Measurements from ENCODE around the gene TCEANC2.
A peak's percentile ranks its signal among the peaks of the same experiment; 100 is the strongest.
"Not testable (repeated sequence)": the region's sequence is repeated elsewhere in the genome, so short reads cannot be mapped to it uniquely, and the experiment has no call there.

The TCEANC2 gene

GRCh38 chr1:54028306-54029251 lies 24.8 kb upstream of the TCEANC2 start:
- DNase-seq, result no peak

DNA sequence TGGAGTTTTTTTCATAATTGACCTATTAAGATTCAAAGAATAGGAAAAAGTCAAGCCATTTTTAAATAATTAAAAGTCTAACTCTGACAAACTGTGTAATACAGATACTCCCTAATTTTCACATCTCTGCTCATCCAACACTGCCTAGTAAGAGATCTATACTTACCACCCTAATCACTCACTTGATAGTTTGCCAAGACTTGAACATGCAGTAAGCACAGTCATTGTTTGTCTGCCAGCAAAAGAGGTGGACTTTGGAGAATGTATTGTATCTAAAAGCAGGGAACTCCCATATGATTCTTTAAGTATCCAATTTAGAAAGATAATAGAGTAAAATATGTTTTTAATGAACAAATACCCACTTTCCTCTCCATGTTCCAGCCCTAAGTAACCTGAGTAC lies 15.9 kb upstream of the TCEANC2 start:
- no peak for DNase-seq

- no peak for DNase-seq
Observed at GRCh38 chr1:54041806-54042205, 11.6 kb upstream of the TCEANC2 start.

GRCh38 chr1:54045496-54045895 lies 7.9 kb upstream of the TCEANC2 start:
- DNase-seq, result no peak

- DNase-seq, result no peak
Observed at GRCh38 chr1:54046671-54047383, 6.6 kb upstream of the TCEANC2 start.

GRCh38 chr1:54047384-54048305 lies 5.8 kb upstream of the TCEANC2 start:
- no peak for DNase-seq

DNA sequence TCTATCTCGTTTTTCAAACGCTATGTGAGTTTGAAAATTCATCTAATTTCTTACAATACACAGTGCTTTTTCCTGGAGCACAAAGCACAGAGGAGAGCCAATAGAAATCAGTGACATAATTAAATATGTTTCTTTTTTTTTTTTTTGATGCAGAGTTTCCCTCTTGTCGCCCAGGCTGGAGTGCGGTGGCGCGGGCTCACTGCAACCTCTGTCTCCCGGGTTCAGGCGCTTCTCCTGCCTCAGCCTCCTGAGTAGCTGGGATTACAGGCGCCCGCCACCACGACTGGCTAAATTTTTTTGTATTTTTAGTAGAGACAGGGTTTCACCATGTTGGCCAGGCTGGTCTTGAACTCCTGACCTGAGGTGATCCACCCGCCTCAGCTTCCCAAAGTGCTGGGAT lies 3.0 kb upstream of the TCEANC2 start:
- DNase-seq, result not testable (repeated sequence)

- no peak for DNase-seq
Observed at GRCh38 chr1:54051933-54052430, 1.4 kb upstream of the TCEANC2 start.

DNA sequence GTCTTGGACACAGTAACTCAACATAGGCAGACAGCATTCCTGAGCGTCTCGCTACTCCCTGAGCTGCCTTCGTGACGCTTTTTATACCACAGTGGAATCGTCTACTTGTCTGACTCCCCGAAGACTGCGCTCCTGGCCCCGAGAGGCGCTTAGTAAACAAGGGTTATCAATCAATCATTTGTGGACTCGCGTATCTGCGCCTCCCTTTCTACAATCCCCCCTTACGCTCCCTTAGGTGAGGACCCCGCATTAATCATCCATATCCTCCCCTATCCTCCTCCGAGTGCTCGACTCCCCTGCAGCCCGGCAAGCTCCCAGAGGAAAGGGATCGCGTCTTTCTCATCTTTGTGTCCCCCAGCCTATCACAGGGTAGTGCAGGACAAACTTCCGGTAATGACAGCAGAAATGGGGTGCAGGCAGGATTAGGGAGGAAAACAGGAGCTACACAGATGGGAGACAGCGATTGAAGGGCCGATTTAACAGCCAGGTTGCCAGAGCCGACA lies 926 bp upstream of the TCEANC2 start:
- DNase-seq, result peak; percentile 69

- no peak for DNase-seq
Observed at GRCh38 chr1:54053745-54054437, 483 bp downstream of the TCEANC2 start.

DNA sequence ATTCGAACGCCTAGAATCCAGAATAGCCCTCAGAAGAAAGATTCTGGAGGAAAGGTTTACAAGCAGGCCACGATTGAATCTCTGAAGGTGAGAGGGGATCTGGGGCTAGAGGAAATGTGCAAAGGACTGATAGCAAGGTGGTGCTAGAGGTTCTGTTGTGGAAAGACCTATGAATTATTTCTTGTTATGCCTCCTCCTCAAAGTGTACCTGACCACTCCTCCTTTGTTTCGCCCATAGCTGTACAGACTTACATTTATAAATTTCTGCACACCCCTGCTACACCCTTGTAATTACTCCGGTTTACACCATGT lies 986 bp downstream of the TCEANC2 start:
- DNase-seq, result no peak

DNA sequence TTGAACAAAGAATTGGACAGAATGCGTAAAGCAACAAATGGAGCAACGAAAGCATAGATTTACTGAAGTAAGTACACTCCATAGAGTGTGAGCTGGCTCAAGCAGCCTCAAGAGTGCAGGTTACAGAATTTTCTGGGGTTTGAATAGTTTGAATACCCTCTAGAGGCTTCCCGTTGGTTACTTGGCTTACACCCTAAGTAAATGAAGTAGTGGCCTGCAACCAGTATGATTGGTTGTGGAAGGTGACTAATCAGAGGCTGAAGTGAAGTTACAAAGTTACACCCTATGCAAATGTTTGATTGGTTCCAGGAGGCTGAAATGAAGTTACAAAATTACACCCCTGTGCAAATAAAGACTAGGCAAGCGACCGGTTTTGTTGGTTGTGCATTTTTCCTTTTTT lies 10.9 kb downstream of the TCEANC2 start:
- no peak for DNase-seq

DNA sequence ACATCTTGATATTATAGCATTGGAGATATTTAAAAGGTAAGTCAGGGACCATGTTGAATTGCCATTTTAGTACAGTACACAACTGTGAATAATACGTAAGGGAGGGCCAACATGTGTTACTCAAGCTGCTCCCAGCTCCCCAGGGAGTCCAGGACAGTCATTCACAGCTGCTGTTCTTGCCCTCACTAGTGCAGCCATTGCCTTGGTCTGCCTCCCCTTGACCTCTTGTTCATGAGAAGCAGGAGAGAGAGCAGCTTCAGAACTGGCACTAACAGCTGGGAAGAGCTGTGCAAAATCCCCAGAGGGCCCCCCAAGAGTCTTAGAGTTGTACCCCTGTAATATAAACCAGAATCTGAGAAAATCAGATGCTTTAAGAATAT lies 16.4 kb downstream of the TCEANC2 start:
- peak; percentile 94 for DNase-seq

- peak; percentile 94 for DNase-seq
Observed at GRCh38 chr1:54070171-54070837, 16.9 kb downstream of the TCEANC2 start.

- DNase-seq, result no peak
Observed at GRCh38 chr1:54077359-54077758, 24.0 kb downstream of the TCEANC2 start.

DNA sequence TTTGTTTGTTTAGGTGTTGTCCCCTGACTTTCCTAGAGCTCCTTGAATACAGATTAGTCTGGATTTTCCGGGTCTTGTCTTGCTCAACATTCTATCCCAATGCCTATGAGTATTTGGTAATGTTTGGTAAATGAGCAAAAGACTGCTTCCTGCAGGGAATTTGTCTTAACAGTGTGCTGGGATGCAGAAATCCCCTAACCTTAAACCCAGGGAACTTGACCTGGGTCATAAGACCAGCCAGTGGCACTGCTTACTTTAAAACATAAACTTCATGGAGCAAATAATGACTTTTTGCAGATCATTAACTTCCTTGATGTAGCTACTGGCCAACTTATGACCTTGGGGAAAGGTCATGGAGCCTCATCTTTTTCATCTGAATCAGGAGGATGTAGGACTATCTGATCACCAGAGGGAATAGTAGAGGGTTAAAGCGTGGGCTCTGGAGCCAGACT lies 27.2 kb downstream of the TCEANC2 start:
- DNase-seq, result no peak

DNA sequence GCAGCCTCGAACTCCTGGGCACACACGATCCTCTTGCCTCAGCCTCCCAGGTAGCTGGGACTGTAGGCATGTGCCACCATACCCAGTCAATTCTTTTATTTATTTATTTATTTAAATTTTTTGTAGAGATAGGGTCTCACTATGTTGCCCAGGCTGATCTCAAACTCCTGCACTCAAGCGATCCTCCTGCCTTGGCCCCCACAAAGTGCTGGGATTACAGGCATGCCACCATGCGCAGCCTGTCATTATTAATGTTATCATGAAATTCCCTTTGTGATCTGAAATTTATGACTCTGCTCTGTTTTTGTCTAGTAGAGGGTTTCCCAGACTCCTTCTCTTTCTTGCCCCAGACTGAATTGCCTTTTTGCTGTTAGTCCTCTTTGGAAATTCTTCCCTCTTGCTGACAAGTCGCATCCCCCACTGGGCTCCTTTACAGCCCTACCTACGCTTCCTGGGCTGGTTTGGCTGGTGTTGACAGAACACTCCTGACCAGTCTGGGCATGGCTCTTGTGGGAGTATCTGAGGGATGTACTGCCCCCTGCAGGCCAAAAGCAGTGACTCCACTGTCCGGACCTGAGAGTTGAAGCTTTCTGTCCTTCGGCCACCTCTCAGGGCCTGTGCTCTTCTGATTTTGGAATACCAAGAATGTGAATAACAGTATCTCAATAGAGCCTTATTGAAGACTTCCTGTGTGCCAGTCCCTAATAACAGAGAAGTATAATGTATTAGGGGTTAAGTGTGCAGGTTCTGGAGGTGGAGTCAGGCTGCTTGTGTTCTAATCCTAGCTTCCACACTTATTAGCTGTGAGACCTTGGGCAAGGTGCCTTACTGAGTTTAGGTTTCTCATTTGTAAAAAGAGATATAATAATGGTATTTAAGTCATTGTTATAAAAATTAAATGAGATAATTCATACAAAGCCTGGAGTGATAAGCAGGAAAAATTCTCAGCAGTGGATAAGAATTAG lies 28.2 kb downstream of the TCEANC2 start:
- no peak for DNase-seq

GRCh38 chr1:54084794-54085193 lies 31.4 kb downstream of the TCEANC2 start:
- DNase-seq, result no peak

GRCh38 chr1:54086754-54087153 lies 33.3 kb downstream of the TCEANC2 start:
- no peak for DNase-seq

GRCh38 chr1:54088385-54088784 lies 35.0 kb downstream of the TCEANC2 start:
- no peak for DNase-seq

Data from NCI-H2171 (cell line).